PC-3 (cell line): Measurements from ENCODE around the gene CRX.
A peak's percentile ranks its signal among the peaks of the same experiment; 100 is the strongest.

ENCODE experiments used
- CTCF ChIP-seq: fragments of 300-600 bp; sonication (generic); conservative IDR thresholded peaks from 2 replicates; pipeline ENCODE4 v1.5.1; 2017; ENCODE audit warnings: antibody characterized with exemption, low read depth, mild to moderate bottlenecking, low read length
- EZH2 ChIP-seq: fragments of 300-600 bp; sonication (generic); IDR thresholded peaks from one replicate; pipeline ENCODE4 v1.6.1; 2017; ENCODE audit warnings: antibody characterized with exemption, mild to moderate bottlenecking, low read length; ENCODE audit not compliant: unreplicated experiment
- EZH2phosphoT487 ChIP-seq: fragments of 300-600 bp; sonication (generic); IDR thresholded peaks from 2 replicates; pipeline ENCODE4 v1.6.1; 2018; ENCODE audit warnings: mild to moderate bottlenecking, antibody characterized with exemption, low read length, borderline replicate concordance

GRCh38 chr19:47813304-47813994 lies 8.3 kb upstream of the CRX start:
- TF ChIP-seq EZH2 (no peak), CTCF (peak; percentile 53), EZH2phosphoT487 (no peak)
